IPS-18c (cell line): ENCODE results near the gene TMEM143.

ENCODE experiments used
- H3K4me3 ChIP-seq: 2 replicates; pipeline ENCODE4 v1.7.0; 2013; ENCODE audit warnings: low read depth, mild to moderate bottlenecking, low read length, moderate library complexity; ENCODE audit not compliant: insufficient read depth
- H3K9me3 ChIP-seq: one replicate; pipeline ENCODE4 v1.6.1; 2013; ENCODE audit warnings: mild to moderate bottlenecking, low read length, moderate library complexity; ENCODE audit not compliant: control insufficient read depth, insufficient read depth

Gene TMEM143

GRCh38 chr19:48342841-48343540 is 20.7 kb downstream of the TMEM143 start:
- Histone ChIP-seq H3K4me3 (no peak overlapping the region), H3K9me3 (no peaks in the 10 kb centered on the region)

DNA sequence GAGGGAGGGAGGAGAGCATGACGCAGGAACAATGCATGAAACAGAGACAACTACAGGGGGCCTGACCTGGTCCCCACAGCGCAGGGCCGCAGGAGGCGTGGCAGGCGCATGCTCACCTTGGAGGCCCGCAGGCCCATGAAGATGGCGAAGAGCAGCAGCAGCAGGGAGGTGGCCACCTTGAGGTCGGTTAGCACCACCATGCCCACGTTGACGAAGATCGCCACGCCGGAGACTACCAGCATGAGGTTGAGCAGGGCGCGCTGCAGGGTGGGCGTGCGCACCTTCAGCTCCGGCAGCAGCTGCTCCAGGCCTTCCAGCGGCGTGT is 21.4 kb downstream of the TMEM143 start:
- Histone ChIP-seq H3K4me3 (no peak overlapping the region), H3K9me3 (no peaks in the 10 kb centered on the region)

DNA sequence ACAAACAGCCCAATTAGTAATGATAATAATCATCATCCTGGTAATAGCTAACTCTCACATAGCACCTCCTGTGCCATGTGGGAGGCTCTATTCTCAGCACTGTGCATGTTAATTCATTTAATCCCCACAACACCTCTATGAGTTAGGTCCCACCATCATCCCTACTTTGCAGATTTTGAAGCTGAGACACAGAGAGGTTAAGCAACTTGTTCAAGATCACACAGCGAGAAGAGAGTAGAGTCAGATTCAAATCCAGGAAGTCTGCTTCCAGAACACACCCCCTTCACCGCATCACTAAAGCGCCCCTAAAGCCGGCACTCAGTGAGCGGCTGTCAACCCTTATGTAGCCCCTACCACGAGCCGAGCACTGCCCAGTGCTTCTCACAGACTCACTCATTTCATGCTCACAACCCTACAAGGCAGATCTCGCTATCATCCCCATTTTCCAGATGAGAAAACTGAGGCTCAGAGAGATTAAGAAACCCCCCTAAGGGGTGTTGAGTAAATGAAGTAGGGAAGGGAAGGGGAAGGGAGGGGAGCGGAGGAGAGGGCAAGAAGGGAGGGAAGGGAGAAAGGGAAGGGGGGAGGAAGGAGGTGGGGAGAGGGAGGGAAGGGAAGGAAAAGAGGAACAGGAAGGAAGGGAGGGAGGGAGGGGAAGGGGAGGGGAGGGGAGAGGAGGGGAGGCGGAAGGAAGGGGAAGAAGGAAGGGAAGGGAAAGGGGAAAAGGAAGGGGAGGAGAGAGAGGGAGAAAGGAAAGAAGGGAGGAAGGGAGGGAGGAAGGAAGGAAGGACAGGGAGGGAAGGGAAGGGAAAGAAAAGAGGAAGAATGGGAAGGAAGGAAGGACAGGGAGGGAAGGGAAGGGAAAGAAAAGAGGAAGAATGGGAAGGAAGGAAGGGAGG is 22.0 kb downstream of the TMEM143 start:
- Histone ChIP-seq H3K4me3 (no peak overlapping the region), H3K9me3 (no peaks in the 10 kb centered on the region)

DNA sequence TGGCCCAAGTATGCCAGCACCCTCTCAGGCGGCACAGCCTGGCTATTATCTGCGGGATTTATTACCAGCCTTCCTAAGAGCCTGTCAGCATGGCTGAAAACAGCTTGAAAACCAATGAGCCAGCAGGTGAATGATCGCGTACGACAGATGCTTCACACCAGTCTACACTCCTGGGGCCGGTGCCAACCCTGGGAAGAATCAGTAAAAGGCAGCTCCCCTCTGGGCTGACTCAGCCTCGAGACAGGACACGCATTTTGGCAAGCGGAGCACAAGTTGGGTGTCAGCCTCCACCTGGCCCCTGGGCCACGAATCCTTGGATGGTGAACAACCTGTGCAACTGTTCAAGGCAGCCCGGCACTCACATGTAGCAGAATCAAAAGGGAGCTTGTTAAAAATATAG is 22.7 kb downstream of the TMEM143 start:
- no peak overlapping the region for H3K4me3 ChIP-seq
- H3K9me3 ChIP-seq: no peaks in the 10 kb centered on the region

DNA sequence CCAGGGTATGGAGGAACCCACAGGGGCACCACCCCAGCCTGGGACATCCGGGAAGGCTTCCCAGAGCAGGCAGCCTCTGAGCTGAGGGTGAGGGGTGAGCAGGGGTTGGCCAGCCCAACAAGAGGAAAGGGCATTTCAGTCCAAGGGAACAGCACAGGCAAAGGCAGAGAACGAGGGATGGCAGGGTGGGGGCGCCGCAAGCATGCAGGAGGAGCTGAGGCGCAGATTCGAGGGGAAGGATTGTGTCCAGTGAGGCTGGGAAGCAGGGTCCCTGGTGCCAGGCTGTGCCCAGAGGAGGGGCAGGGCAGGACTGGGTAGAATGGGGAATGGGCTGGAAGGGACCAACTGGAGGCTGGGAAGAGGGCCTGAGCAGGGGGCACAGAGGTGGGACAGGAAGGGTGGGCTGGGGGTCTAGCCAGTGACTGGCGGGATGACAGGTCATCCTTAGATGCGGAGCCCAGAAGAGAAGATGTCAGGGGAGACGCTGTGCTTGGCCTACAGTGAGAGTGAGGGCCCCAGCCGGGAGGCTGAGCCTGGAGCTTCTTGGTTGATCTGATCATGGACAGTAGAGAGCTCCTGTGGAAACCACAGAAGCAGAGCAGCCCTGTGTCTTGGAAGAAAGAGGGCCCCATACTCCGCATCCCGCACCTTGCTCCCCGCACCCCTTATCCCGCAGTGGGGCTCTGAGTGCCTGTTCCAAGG is 24.8 kb downstream of the TMEM143 start:
- Histone ChIP-seq H3K9me3 (no peaks in the 10 kb centered on the region), H3K4me3 (no peak overlapping the region)

GRCh38 chr19:48338253-48338755 is 25.4 kb downstream of the TMEM143 start:
- Histone ChIP-seq H3K9me3 (no peaks in the 10 kb centered on the region), H3K4me3 (no peak overlapping the region)

- no peaks in the 10 kb centered on the region for H3K9me3 ChIP-seq
- peak overlapping the region; percentile 50 for H3K4me3 ChIP-seq
Observed at GRCh38 chr19:48333467-48334384, 30.0 kb downstream of the TMEM143 start.

- no peaks in the 10 kb centered on the region for H3K9me3 ChIP-seq
- H3K4me3 ChIP-seq: peak overlapping the region; percentile 42
Observed at GRCh38 chr19:48332662-48333466, 30.9 kb downstream of the TMEM143 start.

GRCh38 chr19:48332351-48332661 is 31.4 kb downstream of the TMEM143 start:
- Histone ChIP-seq H3K4me3 (no peak overlapping the region; the same call in 1 of the 2 replicates), H3K9me3 (no peaks in the 10 kb centered on the region)

DNA sequence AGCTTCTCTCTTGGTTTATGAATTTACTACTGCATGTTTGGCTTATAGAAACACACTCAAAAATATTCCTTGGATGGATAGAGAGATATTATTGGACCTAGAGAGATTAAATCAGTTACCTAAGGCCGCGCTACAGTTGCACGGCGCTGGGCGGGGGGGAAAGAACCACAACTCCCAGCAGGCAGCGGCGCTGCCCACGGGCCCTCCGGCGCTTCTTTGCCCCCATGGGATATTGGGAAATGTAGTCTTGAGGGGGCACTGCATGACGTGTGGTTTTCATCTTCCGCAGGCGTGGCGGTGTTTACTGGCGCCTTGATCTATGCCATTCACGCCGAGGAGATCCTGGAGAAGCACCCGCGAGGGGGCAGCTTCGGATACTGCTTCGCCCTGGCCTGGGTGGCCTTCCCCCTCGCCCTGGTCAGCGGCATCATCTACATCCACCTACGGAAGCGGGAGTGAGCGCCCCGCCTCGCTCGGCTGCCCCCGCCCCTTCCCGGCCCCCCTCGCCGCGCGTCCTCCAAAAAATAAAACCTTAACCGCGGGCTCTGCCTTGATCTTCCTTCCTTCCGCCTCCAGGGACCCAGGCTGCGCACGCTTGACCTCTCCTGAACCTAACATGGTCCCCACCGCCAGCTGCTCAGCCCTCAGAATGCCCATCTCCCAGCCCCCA is 33.6 kb downstream of the TMEM143 start:
- Histone ChIP-seq H3K4me3 (peak overlapping the region; percentile 57), H3K9me3 (no peaks in the 10 kb centered on the region)

DNA sequence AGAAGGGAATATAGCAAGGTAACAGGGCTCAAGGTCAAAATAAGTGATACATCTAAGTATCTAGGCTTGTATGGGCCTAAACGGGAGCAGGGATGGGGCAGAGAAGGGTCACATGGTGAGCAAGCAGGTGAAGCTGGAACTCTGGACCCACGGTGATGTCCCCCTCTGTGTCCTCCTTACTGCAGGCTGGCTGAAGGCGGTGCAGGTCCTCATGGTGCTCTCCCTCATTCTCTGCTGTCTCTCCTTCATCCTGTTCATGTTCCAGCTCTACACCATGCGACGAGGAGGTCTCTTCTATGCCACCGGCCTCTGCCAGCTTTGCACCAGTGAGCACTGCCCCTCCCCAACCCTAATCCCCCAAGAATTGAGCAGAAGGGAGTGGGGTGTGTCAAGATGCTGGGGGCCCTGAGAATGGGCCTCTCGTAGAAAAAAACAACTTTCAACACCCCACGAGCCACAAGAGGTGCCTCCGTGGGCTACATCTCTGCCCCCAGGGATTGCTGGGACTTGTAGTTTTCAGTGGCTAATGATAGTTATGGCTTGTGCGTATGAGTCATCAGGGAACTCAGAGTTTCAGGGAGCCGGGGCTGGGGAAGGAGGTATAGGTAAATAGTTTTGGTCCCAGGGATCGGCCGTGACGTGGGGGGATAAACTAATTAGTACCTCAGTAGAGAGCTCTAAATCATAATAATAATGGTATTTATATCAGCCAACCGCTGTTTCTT is 34.4 kb downstream of the TMEM143 start:
- H3K9me3 ChIP-seq: no peaks in the 10 kb centered on the region
- H3K4me3 ChIP-seq: no peak overlapping the region; the same call in 1 of the 2 replicates

- peak within 1 kb of the TSS; percentile 25 for H3K4me3 ChIP-seq
Observed at GRCh38 chr19:48325265-48325910, 38.4 kb downstream of the TMEM143 start, which contains the start of gene EMP3. Gene EMP3 (plus strand): TSS chr19:48325552. CDS start chr19:48326845, 1,293 bp downstream.

DNA sequence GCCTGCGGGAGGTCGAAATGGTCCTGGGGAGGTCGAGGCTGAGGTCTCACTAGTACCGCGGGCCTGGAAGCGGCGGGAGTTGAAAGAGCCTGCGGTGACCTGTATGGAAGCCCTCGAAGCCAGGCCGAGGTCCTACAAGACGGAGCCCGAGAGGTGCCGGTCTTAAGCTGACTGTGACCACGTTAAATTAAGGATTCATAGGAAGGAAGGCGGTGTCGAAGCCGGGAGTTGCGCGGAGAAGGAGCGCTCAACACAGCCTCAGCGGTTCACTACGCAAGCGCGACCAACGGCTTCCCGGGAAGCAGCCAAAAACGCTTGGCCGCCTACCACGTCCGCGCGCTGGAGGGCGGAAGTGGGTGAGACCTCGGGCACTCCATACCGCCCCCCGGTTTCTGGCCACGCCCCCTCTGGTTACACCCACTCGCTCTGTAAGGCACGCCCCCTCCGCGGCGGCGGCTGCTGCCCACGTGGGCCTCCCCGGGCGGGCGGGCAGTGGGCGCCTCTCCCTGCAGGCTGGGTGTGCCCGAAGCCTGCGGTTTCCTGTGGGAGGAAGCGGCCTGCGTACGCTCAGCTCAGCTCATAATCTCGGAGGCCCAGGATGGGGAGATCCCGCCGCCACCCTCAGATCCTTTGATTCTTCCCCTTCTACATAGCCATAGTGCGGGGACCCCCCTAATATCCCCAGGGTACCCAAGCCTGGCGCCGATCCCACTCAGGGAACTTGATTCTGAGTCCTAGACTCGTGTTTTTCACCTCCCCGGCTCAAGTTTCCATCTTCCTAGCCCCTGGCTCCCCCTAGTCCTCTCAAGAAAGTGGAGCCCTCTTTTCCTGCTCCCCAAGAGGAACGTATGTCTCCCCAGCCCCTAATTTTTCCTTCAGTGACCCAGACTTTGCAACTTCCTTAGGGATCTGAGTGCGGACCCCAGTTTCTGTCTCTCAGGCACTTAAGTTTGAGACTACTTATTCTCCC is 41.8 kb downstream of the TMEM143 start:
- Histone ChIP-seq H3K9me3 (no peaks in the 10 kb centered on the region), H3K4me3 (peak overlapping the region; percentile 87)

More at GRCh38 chr19:48325265-48325910, 38.4 kb downstream of the TMEM143 start, which contains the start of gene EMP3:
- H3K9me3 ChIP-seq: no peaks in the 10 kb centered on the region

GRCh38 chr19:48321372-48321621 is 42.4 kb downstream of the TMEM143 start:
- Histone ChIP-seq H3K4me3 (peak overlapping the region; percentile 87), H3K9me3 (no peaks in the 10 kb centered on the region)
